G401 (cell line): ENCODE data around the gene SRRT. TPM values are rescaled to one million over a fixed set of nuclear protein-coding genes. Genes with fewer than 3 reads are reported as not detected.
"Not testable (repeated sequence)": the region's sequence is repeated elsewhere in the genome, so short reads cannot be mapped to it uniquely, and the experiment has no call there.

Source experiments
- DNase-seq: peaks from one replicate; pipeline ENCODE4 v3.0.0-alpha.2; 2015; ENCODE audit warnings: low spot score
- in situ Hi-C: cut with HindIII; loops from 2 replicates; pipeline ENCODE4 v1.10.0; 2016; ENCODE audit warnings: low sequenced_read_pairs, mixed read lengths
- total RNA-seq: library from RNA; depleted of rRNA; stranded (reverse); fragments of >200 nt; shearing (Covaris generic); gene quantifications from 2 replicates; pipeline ENCODE4 v1.2.3, GENCODE V29; 2014

SRRT gene
- total RNA-seq, 1 experiment from 2014 or later: 134 TPM

DNA sequence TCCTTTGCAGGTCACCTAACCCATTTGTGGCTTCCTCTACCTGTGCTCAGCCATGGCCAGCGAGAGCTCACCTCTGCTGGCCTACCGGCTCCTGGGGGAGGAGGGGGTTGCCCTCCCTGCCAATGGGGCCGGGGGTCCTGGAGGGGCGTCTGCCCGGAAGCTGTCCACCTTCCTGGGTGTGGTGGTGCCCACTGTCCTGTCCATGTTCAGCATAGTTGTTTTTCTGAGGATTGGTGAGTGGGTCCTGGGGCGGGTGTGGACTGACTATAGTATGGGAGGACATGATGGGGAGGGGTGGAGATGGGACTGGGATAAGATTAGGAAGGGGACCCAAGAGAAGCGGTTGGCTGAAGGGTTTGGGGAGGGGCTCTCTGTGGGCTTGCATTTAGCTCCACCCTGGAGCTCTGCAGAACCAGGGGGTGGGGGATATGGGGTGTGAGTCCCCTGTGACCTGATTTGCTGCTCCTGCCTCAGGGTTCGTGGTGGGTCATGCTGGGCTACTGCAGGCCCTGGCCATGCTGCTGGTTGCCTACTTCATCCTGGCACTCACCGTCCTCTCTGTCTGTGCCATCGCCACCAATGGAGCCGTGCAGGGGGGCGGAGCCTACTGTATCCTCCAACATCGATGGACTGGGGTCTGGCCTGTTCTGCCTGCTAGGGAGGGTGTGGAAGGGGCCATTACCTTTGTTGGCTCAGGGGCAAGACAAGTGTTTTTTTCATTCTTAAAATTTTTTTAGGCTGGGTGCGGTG lies 20.6 kb upstream of the SRRT start:
- no peak for DNase-seq
- in situ Hi-C loops: no loop called here

DNA sequence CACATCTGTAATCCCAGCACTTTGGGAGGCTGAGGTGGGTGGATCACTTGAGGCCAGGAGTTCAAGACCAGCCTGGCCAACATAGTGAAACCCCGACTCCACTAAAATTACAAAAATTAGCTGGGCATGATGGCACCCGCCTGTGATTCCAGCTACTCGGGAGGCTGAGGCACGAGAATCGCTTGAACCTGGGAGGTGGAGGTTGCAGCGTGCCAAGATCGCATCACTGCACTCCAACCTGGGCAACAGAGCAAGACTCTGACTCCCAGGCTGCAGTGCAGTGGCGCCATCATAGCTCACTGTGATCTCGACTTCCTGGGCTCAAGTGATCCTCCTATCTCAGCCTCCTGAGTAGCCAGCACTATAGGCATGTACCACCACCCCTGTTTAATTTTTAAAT lies 20.0 kb upstream of the SRRT start:
- DNase-seq, in situ Hi-C loops: not testable (repeated sequence)

DNA sequence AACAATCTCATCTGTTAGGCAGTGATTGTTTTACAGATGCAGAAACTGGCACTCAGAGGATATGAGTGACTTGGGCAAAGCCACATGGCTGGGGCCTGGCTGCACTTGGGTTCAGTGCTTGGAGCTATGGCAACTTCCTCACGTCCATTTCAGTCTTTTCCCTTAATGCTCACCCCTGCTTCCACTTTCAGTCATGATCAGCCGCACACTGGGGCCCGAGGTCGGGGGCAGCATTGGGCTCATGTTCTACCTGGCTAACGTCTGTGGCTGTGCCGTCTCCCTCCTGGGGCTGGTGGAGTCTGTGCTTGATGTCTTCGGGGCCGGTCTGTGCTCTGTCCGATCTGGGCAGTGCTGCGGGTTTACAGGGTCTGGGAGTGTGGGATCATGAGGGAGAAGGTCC lies 19.4 kb upstream of the SRRT start:
- in situ Hi-C loops: no loop called here
- no peak for DNase-seq

DNA sequence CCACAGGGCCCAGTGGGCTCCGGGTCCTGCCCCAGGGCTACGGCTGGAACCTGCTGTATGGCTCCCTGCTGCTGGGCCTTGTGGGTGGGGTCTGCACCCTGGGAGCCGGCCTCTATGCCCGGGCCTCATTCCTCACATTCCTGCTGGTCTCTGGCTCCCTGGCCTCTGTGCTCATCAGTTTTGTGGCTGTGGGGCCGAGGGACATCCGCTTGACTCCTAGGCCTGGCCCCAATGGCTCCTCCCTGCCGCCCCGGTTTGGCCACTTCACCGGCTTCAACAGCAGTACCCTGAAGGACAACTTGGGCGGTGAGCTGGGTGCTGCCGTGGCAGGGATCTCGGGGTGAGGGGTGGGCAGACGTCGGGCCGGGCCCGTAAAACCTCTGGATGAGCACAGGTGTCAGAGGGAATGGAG lies 18.0 kb upstream of the SRRT start:
- DNase-seq: no peak
- in situ Hi-C loops: no loop called here

DNA sequence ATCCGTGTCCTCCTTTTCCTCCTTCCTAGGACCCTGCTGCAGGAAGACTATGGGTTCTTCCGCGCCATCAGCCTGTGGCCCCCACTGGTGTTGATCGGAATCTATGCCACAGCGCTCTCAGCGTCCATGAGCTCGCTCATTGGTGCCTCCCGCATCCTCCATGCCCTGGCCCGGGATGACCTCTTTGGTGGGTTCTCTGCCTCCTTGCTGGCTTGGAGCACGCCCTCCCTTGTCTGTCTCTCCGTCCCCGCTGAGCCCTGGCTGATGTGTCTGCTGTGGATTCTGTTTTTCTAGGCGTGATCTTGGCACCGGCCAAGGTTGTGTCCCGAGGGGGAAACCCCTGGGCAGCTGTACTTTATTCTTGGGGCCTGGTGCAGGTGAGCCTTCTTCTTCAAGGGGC lies 15.0 kb upstream of the SRRT start:
- in situ Hi-C loops: no loop called here
- no peak for DNase-seq

DNA sequence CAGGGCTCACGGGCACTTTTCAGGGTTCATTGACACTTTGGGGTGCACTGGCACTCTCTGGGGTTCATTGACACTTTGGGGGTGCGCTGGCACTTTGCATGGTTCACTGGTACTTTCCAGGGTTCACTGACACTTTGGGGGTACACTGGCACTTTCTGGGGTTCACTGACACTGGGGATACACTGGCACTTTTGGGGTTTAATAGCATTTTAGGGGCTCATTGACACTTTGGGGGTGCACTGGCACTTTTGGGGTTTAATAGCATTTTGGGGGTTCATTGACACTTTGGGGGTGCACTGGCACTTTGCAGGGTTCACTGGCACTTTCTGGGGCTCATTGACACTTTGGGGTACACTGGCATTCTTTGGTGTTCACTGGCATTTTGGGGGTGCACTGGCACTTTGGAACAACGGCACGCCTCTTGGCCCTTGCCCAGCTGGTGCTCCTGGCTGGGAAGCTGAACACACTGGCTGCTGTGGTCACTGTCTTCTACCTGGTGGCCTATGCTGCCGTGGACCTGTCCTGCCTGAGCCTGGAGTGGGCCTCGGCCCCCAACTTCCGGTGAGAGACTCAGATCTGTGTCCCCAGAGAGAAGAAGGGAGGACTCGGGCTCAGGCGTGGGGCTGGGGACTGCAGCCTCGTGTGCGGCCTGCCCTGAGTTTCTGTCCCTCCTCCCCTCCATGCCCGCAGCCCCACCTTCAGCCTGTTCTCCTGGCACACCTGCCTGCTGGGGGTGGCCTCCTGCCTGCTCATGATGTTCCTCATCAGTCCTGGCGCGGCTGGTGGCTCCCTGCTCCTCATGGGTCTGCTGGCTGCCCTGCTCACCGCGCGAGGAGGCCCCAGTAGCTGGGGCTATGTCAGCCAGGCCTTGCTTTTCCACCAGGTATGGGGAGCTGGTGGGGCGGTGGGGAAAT lies 13.9 kb upstream of the SRRT start:
- no peak for DNase-seq
- in situ Hi-C loops: no loop called here

DNA sequence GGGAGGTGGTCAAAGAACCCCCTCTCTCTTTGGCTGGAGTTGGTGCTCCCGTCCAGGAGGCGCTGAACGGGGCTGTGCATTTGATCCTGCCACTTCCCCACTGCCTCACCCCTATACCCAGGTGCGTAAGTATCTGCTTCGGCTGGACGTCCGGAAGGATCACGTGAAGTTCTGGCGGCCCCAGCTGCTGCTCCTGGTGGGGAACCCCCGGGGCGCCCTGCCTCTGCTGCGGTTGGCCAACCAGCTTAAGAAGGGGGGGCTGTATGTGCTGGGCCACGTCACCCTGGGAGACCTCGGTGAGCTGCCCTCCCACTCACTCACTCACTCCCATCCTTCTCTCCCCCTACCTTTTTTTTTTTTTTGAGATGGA lies 13.3 kb upstream of the SRRT start:
- in situ Hi-C loops: no loop called here
- DNase-seq: no peak

DNA sequence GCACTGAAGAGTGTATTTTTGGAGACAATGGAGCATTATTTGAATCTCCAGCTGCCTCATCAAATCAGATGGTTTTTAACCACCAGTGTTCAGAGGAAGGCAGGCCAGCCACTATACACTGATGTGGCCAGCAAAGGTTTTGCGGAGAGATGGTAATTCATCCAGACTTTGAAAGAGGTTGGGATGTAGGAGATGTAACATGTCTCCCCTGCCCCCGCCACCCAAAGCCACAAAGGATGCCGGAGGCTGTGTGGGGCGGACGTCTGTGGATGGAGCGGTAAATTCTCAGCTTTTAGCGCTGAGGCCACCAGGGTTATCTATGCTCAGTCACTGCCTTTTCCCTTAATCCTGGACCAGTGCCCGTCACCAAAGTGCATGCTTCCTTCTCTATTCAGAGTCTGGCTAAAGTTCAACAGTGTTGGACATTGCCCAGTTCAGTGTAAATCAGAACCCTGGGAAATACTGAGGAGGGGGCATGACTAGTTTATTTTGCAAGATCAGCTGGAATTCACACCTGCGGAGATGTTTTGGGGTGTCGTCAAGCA lies 11.4 kb upstream of the SRRT start:
- in situ Hi-C loops: no loop called here

DNA sequence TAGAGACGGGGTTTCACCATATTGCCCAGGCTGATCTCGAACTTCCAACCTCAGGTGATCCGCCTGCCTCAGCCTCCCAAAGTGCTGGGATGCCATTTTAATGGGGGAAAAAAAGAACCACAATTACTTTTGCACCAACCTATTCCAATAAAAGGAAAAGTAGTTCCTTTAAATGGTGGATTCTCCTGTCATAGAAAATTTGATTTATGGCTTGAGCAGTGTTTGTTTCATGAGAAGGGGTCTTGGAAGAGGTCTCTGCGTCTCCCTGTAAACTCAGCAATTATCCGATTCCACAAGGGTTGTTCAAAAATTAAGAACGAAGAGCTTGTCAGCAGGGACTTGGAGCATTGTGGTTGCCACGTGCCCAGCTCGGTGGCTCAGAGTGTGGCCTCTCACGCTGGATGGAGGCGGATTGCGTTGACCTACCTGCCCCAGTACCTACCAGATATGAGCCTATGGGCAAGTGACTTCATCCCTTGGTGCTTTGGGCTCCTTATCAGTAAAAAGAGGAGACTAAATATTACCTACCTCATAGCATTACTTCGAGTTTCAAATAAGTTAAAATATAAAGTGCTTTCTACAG lies 10.5 kb upstream of the SRRT start:
- in situ Hi-C loops: no loop called here
- DNase-seq: no peak

More for the DNA sequence above, 11.4 kb upstream of the SRRT start:
- no peak for DNase-seq

DNA sequence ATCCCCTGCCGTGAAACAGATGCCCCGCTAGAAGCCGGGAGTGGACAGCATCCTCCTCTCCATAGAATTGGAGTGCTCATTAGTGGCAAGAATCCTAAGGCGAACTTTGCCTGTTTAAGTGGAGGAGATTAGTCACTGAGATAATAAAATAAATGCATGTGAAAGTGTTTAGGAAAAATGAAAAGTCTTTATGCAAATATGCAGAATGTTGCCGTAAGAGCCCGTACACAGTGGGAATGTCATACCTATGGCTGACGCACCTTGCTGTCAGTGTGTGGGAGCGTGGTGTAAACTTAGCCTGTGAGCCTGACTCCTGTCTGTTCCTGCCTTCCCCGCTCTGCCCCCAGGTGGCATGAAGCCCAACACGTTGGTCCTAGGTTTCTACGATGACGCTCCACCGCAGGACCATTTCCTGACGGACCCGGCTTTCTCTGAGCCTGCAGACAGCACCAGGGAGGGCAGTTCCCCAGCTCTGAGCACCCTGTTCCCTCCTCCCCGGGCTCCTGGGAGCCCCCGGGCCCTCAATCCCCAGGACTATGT lies 9.5 kb upstream of the SRRT start:
- peak; percentile 75 for DNase-seq
- in situ Hi-C loops: no loop called here

DNA sequence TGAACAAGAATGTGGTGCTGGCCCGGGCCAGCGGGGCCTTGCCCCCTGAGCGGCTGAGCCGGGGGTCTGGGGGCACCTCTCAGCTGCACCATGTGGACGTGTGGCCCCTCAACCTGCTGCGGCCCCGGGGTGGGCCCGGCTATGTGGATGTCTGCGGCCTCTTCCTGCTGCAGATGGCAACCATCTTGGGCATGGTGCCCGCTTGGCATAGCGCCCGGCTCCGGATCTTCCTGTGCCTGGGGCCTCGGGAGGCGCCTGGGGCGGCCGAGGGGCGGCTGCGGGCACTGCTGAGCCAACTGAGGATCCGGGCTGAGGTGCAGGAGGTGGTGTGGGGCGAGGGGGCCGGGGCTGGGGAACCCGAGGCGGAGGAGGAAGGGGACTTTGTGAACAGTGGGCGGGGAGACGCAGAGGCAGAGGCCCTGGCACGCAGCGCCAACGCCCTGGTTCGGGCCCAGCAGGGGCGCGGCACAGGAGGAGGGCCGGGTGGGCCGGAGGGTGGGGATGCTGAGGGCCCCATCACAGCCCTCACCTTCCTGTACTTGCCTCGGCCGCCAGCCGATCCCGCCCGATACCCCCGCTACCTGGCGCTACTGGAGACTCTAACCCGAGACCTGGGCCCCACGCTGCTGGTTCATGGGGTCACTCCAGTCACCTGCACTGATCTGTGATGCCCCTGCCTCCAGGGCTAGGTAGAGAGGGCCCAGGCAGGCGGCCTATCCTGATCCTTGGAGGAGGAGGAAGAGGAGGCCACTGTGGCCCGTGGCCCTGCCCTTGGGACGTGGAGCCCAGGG lies 8.8 kb upstream of the SRRT start:
- peak; percentile 85 for DNase-seq
- in situ Hi-C loops: no loop called here

DNA sequence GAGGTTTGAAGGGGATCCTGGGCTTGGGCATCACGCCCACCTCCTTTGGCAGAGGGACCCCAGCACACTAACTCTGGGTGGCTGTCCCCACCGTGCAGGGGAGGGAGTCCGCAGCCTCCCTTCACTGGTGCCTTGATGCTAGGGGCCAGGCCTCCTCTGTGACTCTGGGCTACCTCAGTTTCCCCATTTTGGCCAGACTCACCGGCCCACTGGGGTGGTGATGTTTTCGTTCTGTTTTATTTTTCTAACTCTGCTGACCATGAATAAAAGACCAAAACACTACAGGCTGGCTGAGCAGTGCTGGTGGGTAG lies 8.2 kb upstream of the SRRT start:
- DNase-seq: no peak

DNA sequence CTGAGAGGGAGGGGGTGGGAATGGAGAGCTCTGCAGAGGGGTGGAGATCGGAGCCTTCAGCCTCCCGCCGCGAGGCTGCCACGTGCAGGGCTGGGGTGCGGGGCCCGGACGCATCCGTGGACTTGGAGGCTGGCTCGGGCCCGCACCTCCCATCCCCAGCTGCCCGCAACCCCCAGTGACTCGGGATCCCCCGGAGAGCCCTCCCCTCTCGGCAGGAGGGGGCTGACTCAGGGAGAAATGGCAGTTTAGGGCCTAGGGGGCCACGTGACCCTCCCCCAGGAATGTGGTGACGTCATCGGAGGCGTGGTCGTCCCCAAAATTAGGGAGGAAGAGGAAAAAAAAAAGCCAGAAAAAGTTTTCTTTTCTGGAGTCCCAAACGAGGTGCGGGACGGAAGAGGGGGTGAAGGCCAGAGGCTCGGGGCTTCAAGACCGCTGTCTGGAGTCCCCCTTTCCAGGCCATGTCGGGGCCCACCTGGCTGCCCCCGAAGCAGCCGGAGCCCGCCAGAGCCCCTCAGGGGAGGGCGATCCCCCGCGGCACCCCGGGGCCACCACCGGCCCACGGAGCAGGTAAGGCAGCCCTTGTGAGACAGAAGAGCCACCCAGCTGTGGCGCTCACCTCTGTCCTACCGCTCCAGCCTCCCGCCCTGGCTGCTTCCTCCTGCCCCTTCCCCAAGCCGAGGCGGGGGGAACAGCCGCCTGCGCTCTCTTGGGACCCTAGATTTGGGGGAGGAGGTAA lies 7.7 kb upstream of the SRRT start, which contains the start of gene TRIP6:
Gene TRIP6 (plus strand): TSS at position 348 of the 736 bp plus-strand sequence. CDS start 111 bp downstream, at position 459.
- DNase-seq: peak; percentile 65
- in situ Hi-C loops: no loop called here

More for the DNA sequence above, 8.2 kb upstream of the SRRT start:
- in situ Hi-C loops: no loop called here

DNA sequence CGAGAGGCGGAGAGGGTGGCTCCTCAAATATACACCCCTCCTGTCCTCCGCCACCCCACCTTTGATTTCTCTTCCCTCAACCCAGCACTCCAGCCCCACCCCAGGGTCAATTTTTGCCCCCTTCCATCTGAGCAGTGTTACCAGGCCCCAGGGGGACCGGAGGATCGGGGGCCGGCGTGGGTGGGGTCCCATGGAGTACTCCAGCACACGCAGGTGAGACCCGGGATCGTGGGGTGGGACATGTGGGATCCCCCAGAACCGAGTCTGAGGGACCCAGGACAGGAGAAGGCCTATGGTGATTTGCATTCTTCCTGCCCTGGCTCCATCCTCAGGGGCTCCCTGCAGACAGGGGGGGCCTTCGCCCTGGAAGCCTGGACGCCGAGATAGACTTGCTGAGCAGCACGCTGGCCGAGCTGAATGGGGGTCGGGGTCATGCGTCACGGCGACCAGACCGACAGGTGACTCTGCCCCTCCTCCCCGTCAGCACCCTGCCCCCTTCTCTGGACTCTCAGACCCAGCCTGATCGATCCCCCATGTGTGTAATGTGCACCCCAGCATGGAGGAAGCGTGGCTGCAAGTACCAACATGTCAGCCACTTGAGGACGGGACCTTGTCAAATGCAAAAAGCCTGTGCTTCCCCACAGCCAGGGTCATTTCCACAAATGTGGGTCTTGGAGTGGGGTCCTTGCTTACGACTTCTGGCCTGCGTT lies 7.0 kb upstream of the SRRT start:
- DNase-seq: no peak

DNA sequence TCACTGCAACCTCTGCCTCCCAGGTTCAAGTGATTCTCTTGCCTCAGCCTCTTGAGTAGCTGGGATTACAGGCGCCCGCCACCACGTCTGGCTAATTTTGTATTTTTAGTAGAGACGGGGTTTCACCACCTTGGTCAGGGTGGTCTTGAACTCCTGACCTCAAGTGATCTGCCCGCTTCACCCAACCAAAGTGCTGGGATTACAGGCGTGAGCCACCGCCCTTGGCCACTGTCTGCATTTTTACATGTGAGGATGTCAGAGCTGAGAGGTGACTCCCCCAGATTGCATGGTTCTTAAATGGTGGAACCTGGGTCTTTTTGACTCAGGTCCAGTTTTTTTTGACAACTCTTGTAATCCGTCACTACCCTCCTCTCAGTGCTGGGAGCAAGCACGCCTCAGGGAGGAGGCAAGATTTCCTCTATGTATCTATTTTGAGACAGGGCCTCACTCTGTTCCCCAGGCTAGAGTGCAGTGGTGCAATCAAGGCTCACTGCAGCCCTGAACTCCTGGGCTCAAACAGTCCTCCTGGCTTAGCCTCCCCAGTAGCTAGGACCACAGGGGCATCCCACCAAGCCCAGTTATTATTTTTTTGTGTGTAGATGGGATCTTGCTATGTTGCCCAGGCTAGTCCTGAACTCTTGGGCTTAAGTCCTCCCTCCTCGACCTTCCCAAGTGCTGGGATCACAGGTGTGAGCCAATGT lies 1.2 kb upstream of the SRRT start:
- in situ Hi-C loops: no loop called here

More for the DNA sequence above, 7.0 kb upstream of the SRRT start:
- in situ Hi-C loops: no loop called here

DNA sequence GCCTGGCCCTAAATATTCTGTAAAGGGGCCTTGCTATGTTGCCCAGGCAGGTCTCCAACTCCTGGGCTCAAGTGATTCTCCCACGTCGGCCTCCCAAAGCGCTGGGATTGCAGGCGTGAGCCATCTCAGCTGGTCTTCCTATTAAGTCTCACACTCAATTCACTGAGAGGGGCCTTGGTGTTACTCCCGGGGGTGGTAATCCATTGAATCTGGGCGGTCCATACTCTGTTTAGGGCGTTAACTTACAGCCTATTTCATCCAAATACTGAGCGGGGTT lies 665 bp upstream of the SRRT start:
- DNase-seq: no peak
- in situ Hi-C loops: no loop called here

More for the DNA sequence above, 1.2 kb upstream of the SRRT start:
- no peak for DNase-seq

DNA sequence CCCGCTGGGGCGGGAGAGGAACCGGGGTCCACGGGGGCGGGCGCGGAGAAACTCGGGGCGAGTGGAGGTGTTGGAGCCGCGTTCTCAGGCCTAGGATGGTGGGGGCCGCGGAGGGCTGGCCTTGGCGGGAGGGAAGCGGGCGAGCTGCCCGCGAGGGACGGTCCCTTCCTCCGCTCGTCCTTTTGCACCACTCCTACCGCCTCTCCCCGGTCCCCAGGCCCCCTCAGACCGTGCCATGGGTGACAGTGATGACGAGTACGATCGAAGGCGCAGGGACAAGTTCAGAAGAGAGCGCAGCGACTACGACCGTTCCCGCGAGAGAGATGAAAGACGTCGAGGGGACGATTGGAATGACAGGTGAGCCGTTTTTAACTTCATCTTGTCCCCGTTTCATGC lies 451 bp downstream of the SRRT start:
- no peak for DNase-seq
- in situ Hi-C loops: no loop called here
